Endothelial cell of umbilical vein (primary cell): Measurements from ENCODE around the gene SMAD5.

Experiments used
- CTCF ChIP-seq, 2 donors: IDR thresholded peaks; 1 replicate in 1 of 2; 2 replicates in 1 of 2; pipeline ENCODE4 v1.5.1; 2011; ENCODE audit warnings: low read length in 2 of 2, mild to moderate bottlenecking in 2 of 2, moderate library complexity in 2 of 2, control low read depth in 1 of 2, inconsistent platforms in 1 of 2, low read depth in 1 of 2; ENCODE audit not compliant: insufficient read depth in 1 of 2; ENCODE audit errors: extremely low read depth in 1 of 2
- POLR2A ChIP-seq: IDR thresholded peaks from 2 replicates; pipeline ENCODE4 v1.6.1; 2012; ENCODE audit warnings: low read depth, mild to moderate bottlenecking, control low read depth, low read length

DNA sequence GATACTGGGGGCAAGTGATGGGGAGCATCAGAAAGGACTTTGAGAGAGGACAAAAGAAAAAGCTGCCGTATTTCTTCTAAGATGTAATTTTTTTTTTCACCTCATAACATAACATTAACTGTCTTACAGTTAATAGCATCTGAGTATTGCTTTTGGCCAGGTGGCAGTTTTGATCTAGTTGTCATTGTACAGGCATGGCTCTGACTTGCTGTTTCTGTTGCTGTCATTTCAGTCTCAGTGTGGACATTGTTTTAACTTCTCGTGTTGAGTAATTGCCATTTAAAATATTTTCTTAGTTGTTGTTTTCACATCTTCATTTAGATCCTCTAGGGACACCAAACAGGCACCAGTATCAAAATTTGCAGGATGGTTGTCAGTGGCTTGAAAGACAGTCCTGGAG is 12.4 kb downstream of the SMAD5 start:
- TF ChIP-seq POLR2A (no peak), CTCF (IDR thresholded peaks at IDR 0.05; ENCODE audit: extremely low read depth in 1 of 2, insufficient read depth in 1 of 2, low read depth in 1 of 2, low read length in 2 of 2) (no peak)
